HEK293 (cell line): Measurements from ENCODE around the gene BBC3.
A peak's percentile ranks its signal among the peaks of the same experiment; 100 is the strongest.

Source experiments
- BCL11A ChIP-seq: fragments of 450-650 bp; formaldehyde crosslinking; IDR thresholded peaks from 2 replicates; pipeline ENCODE4 v1.5.1; 2016; ENCODE audit warnings: low read depth, missing biosample characterization, missing genetic modification characterization
- GFI1B ChIP-seq: fragments of 450-650 bp; formaldehyde crosslinking; IDR thresholded peaks from 2 replicates; pipeline ENCODE4 v1.5.1; 2016; ENCODE audit warnings: missing biosample characterization, missing genetic modification characterization
- GLIS2 ChIP-seq: fragments of 450-650 bp; formaldehyde crosslinking; IDR thresholded peaks from 2 replicates; pipeline ENCODE4 v1.5.1; 2016; ENCODE audit warnings: missing biosample characterization, missing genetic modification characterization
- KLF1 ChIP-seq: fragments of 450-650 bp; formaldehyde crosslinking; IDR thresholded peaks from 2 replicates; pipeline ENCODE4 v1.5.1; 2016; ENCODE audit warnings: missing biosample characterization, missing genetic modification characterization
- KLF16 ChIP-seq: fragments of 450-650 bp; formaldehyde crosslinking; IDR thresholded peaks from 2 replicates; pipeline ENCODE4 v1.5.1; 2017; ENCODE audit warnings: missing biosample characterization, missing genetic modification characterization
- MYNN ChIP-seq: fragments of 450-650 bp; formaldehyde crosslinking; IDR thresholded peaks from 2 replicates; pipeline ENCODE4 v1.5.1; 2016; ENCODE audit warnings: missing biosample characterization, missing genetic modification characterization, borderline replicate concordance
- OSR2 ChIP-seq: fragments of 450-650 bp; formaldehyde crosslinking; IDR thresholded peaks from 2 replicates; pipeline ENCODE4 v1.5.1; 2016; ENCODE audit warnings: missing biosample characterization, missing genetic modification characterization
- REPIN1 ChIP-seq: fragments of 450-650 bp; formaldehyde crosslinking; IDR thresholded peaks from 2 replicates; pipeline ENCODE4 v1.5.1; 2017; ENCODE audit warnings: missing biosample characterization, missing genetic modification characterization, low read depth
- SALL2 ChIP-seq: fragments of 450-650 bp; formaldehyde crosslinking; IDR thresholded peaks from 2 replicates; pipeline ENCODE4 v1.5.0; 2017; ENCODE audit warnings: missing biosample characterization, mild to moderate bottlenecking, missing genetic modification characterization, borderline replicate concordance
- SP3 ChIP-seq: fragments of 450-650 bp; formaldehyde crosslinking; IDR thresholded peaks from 2 replicates; pipeline ENCODE4 v1.5.1; 2016; ENCODE audit warnings: missing biosample characterization, missing genetic modification characterization
- TCF7L2 ChIP-seq: IDR thresholded peaks from 2 replicates; pipeline ENCODE4 v1.6.1; 2011; ENCODE audit warnings: low read depth, mild to moderate bottlenecking, inconsistent platforms, low read length, moderate library complexity, borderline replicate concordance
- ZBTB17 ChIP-seq: fragments of 450-650 bp; formaldehyde crosslinking; IDR thresholded peaks from 2 replicates; pipeline ENCODE4 v1.5.1; 2016; ENCODE audit warnings: missing biosample characterization, missing genetic modification characterization
- ZFP41 ChIP-seq: fragments of 450-650 bp; formaldehyde crosslinking; IDR thresholded peaks from 2 replicates; pipeline ENCODE4 v1.5.1; 2016; ENCODE audit warnings: missing biosample characterization, missing genetic modification characterization, borderline replicate concordance
- ZNF132 ChIP-seq: fragments of 450-650 bp; formaldehyde crosslinking; IDR thresholded peaks from 2 replicates; pipeline ENCODE4 v1.5.1; 2017; ENCODE audit warnings: missing biosample characterization, missing genetic modification characterization, borderline replicate concordance
- ZNF138 ChIP-seq: fragments of 450-650 bp; formaldehyde crosslinking; IDR thresholded peaks from 2 replicates; pipeline ENCODE4 v1.5.1; 2016; ENCODE audit warnings: missing biosample characterization, missing genetic modification characterization, borderline replicate concordance
- ZNF140 ChIP-seq: fragments of 450-650 bp; formaldehyde crosslinking; IDR thresholded peaks from 2 replicates; pipeline ENCODE4 v1.5.1; 2016; ENCODE audit warnings: missing biosample characterization, missing genetic modification characterization
- ZNF169 ChIP-seq: fragments of 450-650 bp; formaldehyde crosslinking; IDR thresholded peaks from 2 replicates; pipeline ENCODE4 v1.5.1; 2016; ENCODE audit warnings: missing biosample characterization, missing genetic modification characterization
- ZNF202 ChIP-seq: fragments of 450-650 bp; formaldehyde crosslinking; IDR thresholded peaks from 2 replicates; pipeline ENCODE4 v1.5.1; 2016; ENCODE audit warnings: missing biosample characterization, missing genetic modification characterization, borderline replicate concordance
- ZNF239 ChIP-seq: fragments of 450-650 bp; formaldehyde crosslinking; IDR thresholded peaks from 2 replicates; pipeline ENCODE4 v1.5.1; 2016; ENCODE audit warnings: missing biosample characterization, missing genetic modification characterization
- ZNF24 ChIP-seq: fragments of 450-650 bp; formaldehyde crosslinking; IDR thresholded peaks from 2 replicates; pipeline ENCODE4 v1.5.1; 2016; ENCODE audit warnings: missing biosample characterization, missing genetic modification characterization
- ZNF266 ChIP-seq: fragments of 450-650 bp; formaldehyde crosslinking; IDR thresholded peaks from 2 replicates; pipeline ENCODE4 v1.5.1; 2016; ENCODE audit warnings: missing biosample characterization, missing genetic modification characterization, low read depth
- ZNF311 ChIP-seq: fragments of 450-650 bp; formaldehyde crosslinking; IDR thresholded peaks from 2 replicates; pipeline ENCODE4 v1.5.1; 2017; ENCODE audit warnings: missing biosample characterization, missing genetic modification characterization, borderline replicate concordance
- ZNF341 ChIP-seq: fragments of 450-650 bp; formaldehyde crosslinking; IDR thresholded peaks from 2 replicates; pipeline ENCODE4; 2016; ENCODE audit warnings: low read depth, missing biosample characterization, missing genetic modification characterization
- ZNF394 ChIP-seq: fragments of 450-650 bp; formaldehyde crosslinking; IDR thresholded peaks from 2 replicates; pipeline ENCODE4 v1.5.1; 2016; ENCODE audit warnings: missing biosample characterization, missing genetic modification characterization, mild to moderate bottlenecking, moderate library complexity, borderline replicate concordance
- ZNF404 ChIP-seq: fragments of 450-650 bp; formaldehyde crosslinking; IDR thresholded peaks from 2 replicates; pipeline ENCODE4 v1.5.1; 2017; ENCODE audit warnings: missing biosample characterization, missing genetic modification characterization
- ZNF48 ChIP-seq: fragments of 450-650 bp; formaldehyde crosslinking; IDR thresholded peaks from 2 replicates; pipeline ENCODE4 v1.5.1; 2016; ENCODE audit warnings: missing biosample characterization, missing genetic modification characterization
- ZNF514 ChIP-seq: fragments of 450-650 bp; formaldehyde crosslinking; IDR thresholded peaks from 2 replicates; pipeline ENCODE4 v1.5.1; 2016; ENCODE audit warnings: missing biosample characterization, missing genetic modification characterization
- ZNF558 ChIP-seq: fragments of 450-650 bp; formaldehyde crosslinking; IDR thresholded peaks from 2 replicates; pipeline ENCODE4 v1.5.1; 2016; ENCODE audit warnings: missing biosample characterization, missing genetic modification characterization
- ZNF624 ChIP-seq: fragments of 450-650 bp; formaldehyde crosslinking; IDR thresholded peaks from 2 replicates; pipeline ENCODE4 v1.5.1; 2017; ENCODE audit warnings: missing biosample characterization, missing genetic modification characterization
- ZNF626 ChIP-seq: fragments of 450-650 bp; sonication (Bioruptor Pico); formaldehyde crosslinking; IDR thresholded peaks from 2 replicates; pipeline ENCODE4 v1.5.1; 2018; ENCODE audit warnings: missing biosample characterization, missing genetic modification characterization, inconsistent platforms
- ZNF654 ChIP-seq: fragments of 450-650 bp; formaldehyde crosslinking; IDR thresholded peaks from 2 replicates; pipeline ENCODE4 v1.5.1; 2016; ENCODE audit warnings: low read depth, missing biosample characterization, missing genetic modification characterization
- ZNF701 ChIP-seq: fragments of 450-650 bp; formaldehyde crosslinking; IDR thresholded peaks from 2 replicates; pipeline ENCODE4 v1.5.1; 2016; ENCODE audit warnings: missing biosample characterization, missing genetic modification characterization
- ZNF76 ChIP-seq: fragments of 450-650 bp; formaldehyde crosslinking; IDR thresholded peaks from 2 replicates; pipeline ENCODE4; 2016; ENCODE audit warnings: low read depth, missing biosample characterization, missing genetic modification characterization, borderline replicate concordance
- ZNF830 ChIP-seq: fragments of 450-650 bp; IDR thresholded peaks from 2 replicates; pipeline ENCODE4 v1.5.0; 2018; ENCODE audit warnings: missing biosample characterization, missing genetic modification characterization, low read depth, mild to moderate bottlenecking, moderate library complexity
- ZSCAN23 ChIP-seq: fragments of 450-650 bp; formaldehyde crosslinking; IDR thresholded peaks from 2 replicates; pipeline ENCODE4 v1.5.1; 2016; ENCODE audit warnings: missing biosample characterization, missing genetic modification characterization
- TF ChIP-seq, protein P1 (sequence below): fragments of 450-650 bp; formaldehyde crosslinking; IDR thresholded peaks from 2 replicates; pipeline ENCODE4 v1.5.1; 2016; ENCODE audit warnings: missing biosample characterization, missing genetic modification characterization
- TF ChIP-seq, protein P2 (sequence below): fragments of 450-650 bp; formaldehyde crosslinking; IDR thresholded peaks from 2 replicates; pipeline ENCODE4 v1.5.1; 2016; ENCODE audit warnings: missing biosample characterization, missing genetic modification characterization
- TF ChIP-seq, protein P3 (sequence below): fragments of 450-650 bp; formaldehyde crosslinking; optimal IDR thresholded peaks from 2 replicates; pipeline ENCODE3; 2016; ENCODE audit warnings: missing biosample characterization, mild to moderate bottlenecking, missing genetic modification characterization

The BBC3 gene

DNA sequence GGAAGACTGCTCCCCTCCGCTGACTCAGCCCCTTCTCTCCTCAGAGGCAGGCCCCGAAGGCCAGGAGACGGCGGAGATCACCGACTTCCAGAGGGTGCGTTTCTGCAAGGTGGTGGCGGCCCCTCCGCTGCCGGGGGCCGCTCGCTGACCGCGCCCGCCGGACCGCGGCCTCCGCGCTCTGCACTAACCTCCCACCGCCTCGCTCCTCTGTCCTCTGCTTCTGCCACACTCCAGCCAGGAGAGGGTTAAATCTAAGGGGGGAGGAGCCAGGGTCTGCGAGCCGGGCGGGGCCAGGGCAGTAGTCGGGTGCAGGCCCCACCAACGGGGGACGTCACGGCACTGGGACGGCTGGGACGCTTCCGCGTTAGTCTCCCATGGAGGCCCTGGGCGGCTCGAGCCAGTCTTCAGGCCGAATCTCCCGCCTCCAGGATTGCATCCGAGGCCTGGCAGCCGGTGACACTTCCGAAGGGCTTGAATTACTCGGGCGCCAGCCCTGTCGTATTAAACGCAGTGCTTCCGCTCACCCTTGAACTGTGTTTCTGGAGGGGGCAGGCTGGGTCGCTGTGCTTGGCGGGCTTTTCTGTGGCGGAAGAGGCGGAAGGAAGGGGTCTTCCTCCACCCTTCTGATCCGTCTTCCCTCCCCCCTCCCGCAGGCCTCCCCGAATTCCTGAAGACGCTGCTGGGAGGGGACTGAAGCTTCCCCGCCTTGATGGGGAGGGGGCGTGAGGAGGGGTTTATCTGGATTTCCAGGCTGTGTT is 42.5 kb upstream of the BBC3 start (continued):
- no peak for TF ChIP-seq ZFP41 (tag by site-specific recombination)
- TF ChIP-seq ZNF830 (tag by site-specific recombination) = no peak
- no peak for TF ChIP-seq REPIN1 (tag by site-specific recombination)
- TF ChIP-seq, protein P1, sequence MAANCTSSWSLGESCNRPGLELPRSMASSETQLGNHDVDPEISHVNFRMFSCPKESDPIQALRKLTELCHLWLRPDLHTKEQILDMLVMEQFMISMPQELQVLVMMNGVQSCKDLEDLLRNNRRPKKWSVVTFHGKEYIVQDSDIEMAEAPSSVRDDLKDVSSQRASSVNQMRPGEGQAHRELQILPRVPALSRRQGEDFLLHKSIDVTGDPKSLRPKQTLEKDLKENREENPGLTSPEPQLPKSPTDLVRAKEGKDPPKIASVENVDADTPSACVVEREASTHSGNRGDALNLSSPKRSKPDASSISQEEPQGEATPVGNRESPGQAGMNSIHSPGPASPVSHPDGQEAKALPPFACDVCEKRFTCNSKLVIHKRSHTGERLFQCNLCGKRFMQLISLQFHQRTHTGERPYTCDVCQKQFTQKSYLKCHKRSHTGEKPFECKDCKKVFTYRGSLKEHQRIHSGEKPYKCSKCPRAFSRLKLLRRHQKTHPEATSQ = no peak
- TF ChIP-seq KLF16 (tag by site-specific recombination) = peak; percentile 71
- TF ChIP-seq TCF7L2 = no peak
- peak; percentile 88 for TF ChIP-seq ZNF341 (tag by site-specific recombination)
- no peak for TF ChIP-seq ZNF558 (tag by site-specific recombination)
- TF ChIP-seq ZNF654 (tag by site-specific recombination) = no peak
- TF ChIP-seq BCL11A (tag by site-specific recombination) = no peak; the same call in 1 of the 2 replicates
- no peak for TF ChIP-seq ZNF624
- no peak for TF ChIP-seq ZNF701 (tag by site-specific recombination)
- no peak for TF ChIP-seq ZNF140 (tag by site-specific recombination)
- no peak for TF ChIP-seq ZNF311 (tag by site-specific recombination)
- TF ChIP-seq SP3 (tag by site-specific recombination) = no peak
- no peak for TF ChIP-seq ZNF239 (tag by site-specific recombination)
- no peak for TF ChIP-seq ZSCAN23 (tag by site-specific recombination)
- peak; percentile 67 for TF ChIP-seq ZNF76
- TF ChIP-seq SALL2 (tag by site-specific recombination) = no peak
- no peak for TF ChIP-seq GFI1B (tag by site-specific recombination)
- no peak for TF ChIP-seq OSR2 (tag by site-specific recombination)
- peak; percentile 95 for TF ChIP-seq ZBTB17 (tag by site-specific recombination)
- TF ChIP-seq, protein P2, sequence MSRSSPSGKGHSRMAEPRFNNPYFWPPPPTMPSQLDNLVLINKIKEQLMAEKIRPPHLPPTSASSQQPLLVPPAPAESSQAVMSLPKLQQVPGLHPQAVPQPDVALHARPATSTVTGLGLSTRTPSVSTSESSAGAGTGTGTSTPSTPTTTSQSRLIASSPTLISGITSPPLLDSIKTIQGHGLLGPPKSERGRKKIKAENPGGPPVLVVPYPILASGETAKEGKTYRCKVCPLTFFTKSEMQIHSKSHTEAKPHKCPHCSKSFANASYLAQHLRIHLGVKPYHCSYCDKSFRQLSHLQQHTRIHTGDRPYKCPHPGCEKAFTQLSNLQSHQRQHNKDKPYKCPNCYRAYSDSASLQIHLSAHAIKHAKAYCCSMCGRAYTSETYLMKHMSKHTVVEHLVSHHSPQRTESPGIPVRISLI = no peak
- no peak for TF ChIP-seq ZNF514
- no peak for TF ChIP-seq ZNF626 (tag by site-specific recombination)
- no peak for TF ChIP-seq ZNF169 (tag by site-specific recombination)
- TF ChIP-seq ZNF138 (tag by site-specific recombination) = no peak
- TF ChIP-seq ZNF202 (tag by site-specific recombination) = no peak
- TF ChIP-seq ZNF404 = no peak
- TF ChIP-seq KLF1 = no peak
- no peak for TF ChIP-seq ZNF132
- TF ChIP-seq MYNN (tag by site-specific recombination) = no peak
- TF ChIP-seq, protein P3, sequence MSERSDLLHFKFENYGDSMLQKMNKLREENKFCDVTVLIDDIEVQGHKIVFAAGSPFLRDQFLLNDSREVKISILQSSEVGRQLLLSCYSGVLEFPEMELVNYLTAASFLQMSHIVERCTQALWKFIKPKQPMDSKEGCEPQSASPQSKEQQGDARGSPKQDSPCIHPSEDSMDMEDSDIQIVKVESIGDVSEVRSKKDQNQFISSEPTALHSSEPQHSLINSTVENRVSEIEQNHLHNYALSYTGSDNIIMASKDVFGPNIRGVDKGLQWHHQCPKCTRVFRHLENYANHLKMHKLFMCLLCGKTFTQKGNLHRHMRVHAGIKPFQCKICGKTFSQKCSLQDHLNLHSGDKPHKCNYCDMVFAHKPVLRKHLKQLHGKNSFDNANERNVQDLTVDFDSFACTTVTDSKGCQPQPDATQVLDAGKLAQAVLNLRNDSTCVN = peak; percentile 51
- 0 out of 2 replicates have a peak, but pooled peaks have one; percentile 58 for TF ChIP-seq ZNF24 (tag by site-specific recombination)
- no peak for TF ChIP-seq ZNF394
- TF ChIP-seq GLIS2 (tag by site-specific recombination) = peak; percentile 77
- no peak for TF ChIP-seq ZNF48 (tag by site-specific recombination)
- TF ChIP-seq ZNF266 (tag by site-specific recombination) = no peak
